ENCODE data around the gene ZNF786.
"Not testable (repeated sequence)": the region's sequence is repeated elsewhere in the genome, so short reads cannot be mapped to it uniquely, and the experiment has no call there.

The ZNF786 gene

DNA sequence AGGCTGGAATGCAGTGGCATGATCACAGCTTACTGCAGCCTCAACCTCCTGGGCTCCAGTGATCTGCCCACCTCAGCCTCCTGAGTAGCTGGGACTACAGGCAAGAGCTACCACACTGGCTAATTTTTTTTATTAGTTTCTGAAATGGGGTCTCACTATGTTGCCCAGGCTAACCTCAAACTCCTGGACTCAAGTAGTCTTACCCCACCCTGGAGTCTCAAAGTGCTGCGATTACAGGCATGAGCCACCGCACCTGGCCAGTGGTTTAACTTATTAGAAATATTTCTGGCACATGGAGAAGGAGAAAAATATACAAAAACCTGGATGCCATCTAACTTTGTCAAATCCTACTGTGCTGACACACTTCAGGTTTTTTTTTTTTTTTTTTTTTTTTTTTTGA lies 15.2 kb downstream of the ZNF786 start:
- DNase-seq: no peak

DNA sequence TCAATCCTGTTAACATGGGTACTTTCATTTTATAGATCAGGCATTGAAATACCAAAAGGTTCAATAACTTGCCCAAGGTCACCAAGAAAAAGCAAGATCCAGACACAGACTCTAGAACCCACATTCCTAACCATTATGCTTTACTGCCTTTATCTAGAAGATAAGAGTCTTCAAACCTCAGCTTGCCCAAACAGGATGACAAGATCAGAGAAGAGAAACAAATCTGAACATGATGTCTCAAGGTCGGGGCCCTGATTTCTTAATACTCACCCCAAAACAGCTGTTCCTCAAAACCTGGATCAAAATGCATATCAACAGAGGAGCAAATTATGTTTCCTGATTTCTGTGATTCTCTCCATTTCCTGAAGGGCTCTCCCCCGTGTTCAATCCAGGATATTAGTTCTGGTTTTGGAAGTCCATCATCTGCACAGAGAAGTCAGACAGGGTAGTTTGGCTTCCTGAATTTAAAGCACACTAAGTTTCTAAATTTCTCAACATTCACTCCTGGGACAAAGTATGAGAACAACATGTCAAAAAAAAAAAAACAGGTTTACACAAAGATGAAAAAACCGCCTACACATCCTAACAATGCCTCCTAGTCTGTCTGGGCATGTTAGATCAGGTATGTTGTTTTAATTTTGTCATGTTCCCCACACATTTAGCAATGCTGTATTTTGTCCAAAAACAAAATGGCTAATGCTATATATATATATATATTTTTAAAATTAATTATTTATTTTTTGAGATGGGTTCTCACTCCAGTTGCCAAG lies 16.2 kb downstream of the ZNF786 start:
- no peak for DNase-seq

DNA sequence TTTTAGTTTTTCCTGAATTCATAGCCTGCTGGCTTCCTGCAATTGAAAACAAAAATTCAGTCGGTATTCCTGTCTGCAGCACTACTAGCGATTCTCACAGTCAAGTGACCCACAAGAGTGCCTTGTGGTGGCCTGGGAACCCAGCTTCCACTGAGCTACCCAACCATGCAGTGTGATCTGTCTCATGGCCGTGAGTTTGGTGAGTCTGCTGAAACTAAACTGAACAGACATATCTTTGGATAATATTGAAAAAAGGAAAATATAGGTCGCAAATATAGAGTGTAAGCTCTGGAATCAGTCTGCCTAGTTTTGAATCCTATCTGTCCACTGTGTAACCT lies 18.1 kb downstream of the ZNF786 start:
- no peak for DNase-seq

DNA sequence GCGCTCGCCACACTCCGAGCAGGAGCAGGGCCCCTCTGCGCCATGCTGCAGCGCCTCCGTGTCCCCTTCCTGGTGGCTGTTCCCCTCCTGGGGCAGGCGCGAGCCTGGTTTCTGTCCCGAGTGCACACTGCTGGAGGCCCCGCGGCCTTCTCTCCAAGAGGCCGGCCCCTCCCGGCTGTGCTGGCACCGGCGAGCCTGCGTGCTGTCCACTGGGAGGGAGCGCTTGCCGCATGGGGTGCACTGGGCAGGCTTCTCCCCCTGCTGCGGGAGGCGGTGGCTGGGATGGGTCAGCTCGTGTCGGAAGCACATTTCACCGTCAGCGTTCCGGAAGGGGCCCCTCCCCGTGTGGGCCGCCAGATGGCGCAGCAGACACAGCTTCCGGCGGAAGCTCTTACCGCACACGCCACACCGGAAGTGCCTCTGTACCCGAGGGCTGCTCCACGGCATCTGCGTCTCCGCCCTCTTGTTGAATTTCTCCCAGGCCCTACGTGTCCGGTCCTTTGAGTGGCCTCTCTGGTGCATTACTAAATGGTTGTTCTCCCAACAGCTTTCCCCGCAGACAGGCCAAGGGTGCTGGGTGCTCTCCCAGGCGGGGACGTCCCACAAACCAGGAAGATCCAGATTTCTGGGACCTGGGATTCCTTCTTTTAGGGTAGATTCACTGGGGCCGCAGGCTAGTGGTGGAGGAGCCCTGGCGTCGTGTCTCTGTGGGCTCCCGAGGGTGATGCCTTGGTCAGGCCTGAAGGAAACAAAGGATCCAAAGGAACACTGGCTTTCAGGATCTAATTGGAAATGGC lies 18.7 kb downstream of the ZNF786 start:
- DNase-seq: no peak

DNA sequence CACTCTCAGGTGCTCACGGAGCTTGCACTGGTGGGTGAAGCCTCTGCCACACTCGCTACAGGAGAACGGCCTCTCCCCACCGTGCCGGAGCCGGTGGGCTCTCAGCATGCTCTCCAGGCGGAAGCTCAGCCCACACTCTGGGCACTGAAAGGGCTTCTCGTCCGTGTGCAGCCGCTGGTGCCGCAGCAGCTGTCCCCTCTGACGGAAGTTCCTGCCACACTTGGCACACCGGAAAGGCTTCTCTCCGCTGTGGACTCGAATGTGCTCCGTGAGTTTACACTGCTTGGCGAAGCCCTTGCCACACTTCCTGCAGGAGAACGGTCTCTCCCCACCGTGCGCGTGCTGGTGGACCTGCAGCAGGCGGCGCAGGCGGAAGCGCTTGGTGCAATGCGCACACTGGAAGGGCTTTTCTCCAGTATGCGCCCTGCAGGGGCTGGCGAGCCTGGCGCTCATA lies 19.3 kb downstream of the ZNF786 start:
- DNase-seq: no peak

DNA sequence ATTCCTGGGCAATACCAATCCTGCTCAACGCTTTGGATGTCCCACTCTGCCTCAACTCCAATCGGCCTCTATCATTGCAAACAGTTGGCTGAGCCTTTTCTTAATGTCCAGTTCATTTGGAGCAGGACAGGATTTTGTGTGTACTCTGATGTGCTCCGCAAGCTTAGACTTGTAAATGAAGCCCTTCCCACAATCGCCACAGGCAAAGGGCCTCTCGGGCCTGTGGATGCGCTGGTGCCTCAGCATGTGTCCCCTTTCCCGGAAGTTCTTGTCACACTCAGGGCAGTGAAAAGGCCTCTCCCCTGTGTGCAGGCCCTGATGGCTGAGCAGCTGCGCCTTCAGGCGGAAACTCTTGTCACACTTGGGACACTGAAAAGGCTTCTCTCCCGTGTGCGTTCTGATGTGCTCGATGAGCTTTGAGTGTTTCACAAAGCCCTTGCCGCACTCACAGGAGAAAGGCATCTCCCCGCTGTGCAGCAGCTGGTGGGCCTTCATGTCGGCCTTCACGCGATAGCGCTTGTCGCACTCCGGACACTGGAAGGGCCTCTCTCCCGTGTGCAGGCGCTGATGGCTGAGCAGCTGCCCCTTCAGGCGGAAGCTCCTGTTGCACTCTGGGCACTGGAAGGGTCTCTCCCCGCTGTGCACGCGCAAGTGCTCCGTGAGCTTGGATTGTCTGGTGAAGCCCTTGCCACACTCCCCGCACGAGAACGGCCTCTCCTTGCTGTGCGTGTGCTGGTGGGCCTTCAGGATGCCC lies 20.0 kb downstream of the ZNF786 start:
- DNase-seq: no peak

DNA sequence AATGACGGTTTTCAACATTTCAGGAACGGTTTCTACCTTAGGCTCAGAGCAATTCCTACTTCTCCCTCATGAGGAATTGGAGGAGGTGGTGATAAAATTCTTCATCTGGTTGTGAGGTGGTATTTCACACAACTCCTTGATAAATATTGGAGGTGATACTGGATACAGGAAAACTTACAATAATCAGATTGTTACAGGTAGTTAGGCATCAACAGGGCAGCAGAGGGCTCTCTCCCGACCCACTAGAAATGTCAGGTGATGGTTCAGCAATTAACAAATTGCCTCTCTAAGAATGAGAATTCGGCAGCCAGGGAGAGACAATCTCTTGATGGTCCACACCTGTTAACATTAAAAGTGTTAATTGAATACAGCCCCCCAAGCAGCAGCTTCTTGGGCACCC lies 22.6 kb downstream of the ZNF786 start:
- no peak for DNase-seq

DNA sequence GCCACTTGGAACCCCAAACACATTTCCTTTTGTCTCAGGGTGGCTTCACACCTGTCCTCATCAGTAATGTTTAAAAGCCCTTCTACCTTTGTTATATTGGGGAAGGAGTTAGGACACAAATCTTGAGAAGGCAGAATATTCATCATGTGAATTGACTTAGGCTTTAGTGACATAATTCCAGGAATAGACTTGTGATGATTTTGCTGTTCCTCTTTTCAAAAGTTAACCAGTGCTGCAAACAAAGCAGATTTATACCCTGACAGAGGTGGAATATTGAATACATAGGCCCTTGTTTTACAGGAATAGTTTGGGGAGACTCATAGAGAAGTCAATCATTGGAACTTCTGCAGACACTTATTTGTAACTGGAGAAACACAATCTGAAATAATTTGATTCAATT lies 27.0 kb downstream of the ZNF786 start:
- DNase-seq: no peak

DNA sequence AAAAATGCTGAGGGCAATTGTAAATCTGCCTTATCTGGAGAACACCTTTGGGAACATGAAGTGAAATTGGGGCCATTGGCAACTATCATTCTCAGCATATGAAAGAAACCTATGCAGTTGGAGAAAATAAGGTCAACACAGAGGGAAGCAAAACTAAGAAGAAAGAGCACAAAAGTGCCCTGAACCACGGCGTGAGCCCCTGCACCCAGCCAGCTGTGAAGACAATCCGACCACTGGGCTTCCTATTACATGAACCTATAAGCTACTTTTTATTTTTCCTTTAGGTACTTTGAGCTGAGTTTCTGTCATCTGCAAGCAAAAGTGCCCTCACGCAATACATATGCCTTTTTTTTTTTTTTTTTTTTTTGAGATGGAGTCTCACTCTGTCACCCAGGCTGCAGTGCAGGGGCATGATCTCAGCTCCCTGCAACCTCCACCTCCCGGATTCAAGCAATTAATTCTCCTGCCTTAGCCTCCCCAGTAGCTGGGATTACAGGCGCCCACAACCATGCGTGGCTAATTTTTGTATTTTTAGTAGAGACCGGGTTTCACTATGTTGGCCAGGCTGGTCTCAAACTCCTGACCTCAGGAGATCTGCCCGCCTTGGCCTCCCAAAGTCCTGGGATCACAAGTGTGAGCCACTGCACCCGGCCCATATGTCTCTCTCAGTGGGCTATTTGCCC lies 28.2 kb downstream of the ZNF786 start:
- not testable (repeated sequence) for DNase-seq

DNA sequence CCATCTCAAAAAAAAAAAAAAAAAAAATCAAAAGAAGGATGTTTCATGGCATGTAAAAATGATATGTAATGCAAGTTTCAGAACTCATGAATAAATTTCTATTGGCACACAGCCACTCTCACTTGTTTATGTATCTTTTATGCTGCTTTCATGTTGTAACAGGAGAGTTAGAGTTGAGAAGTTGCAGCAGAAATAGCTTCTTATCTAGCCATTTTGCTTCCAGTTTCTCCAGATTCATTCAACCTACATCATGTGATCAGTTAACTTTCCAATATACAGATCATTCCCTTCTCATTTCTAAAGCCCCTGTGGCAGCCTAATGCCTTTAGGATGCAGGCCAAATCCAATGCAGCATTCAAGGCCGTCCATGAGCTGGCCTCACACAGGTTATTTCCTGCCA lies 30.4 kb downstream of the ZNF786 start:
- DNase-seq: no peak

DNA sequence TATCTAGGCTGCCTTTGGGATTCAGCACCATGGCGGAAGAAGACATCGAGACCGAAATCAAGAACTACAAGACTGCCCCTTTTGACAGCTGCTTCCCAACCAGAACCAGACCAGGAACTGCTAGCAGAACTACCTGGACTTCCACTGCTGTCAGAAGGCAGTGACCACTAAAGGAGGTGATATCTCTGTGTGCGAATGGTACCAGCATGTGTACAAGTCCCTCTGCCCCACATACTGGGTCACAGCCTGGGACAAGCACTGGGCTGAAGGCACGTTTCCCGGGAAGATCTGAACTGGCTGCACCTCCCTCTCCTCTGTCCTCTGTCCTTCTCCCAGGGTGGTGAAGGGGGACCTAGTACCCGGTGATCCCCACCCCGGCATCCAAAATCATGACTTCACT lies 36.6 kb downstream of the ZNF786 start:
- no peak for DNase-seq

DNA sequence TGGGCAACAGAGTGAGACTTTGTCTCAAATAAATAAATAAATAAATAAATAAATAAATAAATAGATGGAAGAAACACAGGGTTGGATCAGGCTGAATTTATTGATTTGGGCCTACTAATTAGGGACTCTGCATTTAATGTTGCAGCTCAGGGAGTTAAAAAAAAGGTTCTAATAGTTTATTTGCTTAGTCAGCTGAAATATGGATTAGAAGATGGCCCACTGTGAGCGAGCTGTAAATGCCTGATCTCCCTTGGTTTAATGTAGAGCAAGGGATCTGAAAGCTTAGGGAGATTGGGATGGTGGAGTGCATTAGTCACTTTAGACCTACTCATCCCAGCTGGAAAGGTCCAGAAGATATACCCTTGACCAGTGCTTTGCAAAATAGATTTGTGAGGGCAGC lies 37.1 kb downstream of the ZNF786 start:
- no peak for DNase-seq

DNA sequence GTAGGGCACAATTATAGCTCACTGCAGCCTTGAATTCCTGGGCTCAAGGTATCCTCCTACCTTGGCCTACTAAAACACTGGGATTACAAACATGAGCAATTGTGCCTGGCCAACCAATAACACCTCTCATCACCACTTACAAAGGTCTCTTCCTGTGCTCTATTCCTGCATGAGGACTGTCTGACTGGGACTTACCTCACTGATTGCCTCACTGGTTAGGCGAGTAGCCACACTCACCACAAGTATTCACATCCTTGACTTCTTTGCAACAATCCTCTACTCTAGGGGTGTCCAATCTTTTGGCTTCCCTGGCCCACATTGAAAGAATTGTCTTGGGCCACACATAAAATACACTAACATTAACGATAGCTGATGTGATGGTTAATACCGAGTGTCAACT lies 39.6 kb downstream of the ZNF786 start:
- DNase-seq: no peak

DNA sequence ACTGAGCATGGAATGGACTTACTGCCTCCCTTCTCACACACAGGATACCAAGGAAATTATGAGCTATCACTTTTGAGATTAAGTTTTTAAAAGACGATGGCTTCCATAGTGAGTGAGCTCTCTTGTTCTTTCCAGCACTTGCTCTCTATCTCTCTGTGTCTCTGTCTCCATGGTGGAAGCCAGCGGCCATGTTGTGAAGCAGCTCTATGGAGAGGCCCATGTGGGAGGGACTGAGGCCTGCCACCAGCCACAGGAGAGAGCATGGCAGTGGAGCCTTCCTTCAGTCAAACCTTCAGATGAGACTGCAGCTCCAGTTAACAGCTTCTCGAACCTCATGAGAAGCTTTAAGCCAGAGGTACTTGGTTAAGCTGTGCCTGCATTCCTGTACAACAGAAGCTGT lies 41.7 kb downstream of the ZNF786 start:
- DNase-seq: no peak

DNA sequence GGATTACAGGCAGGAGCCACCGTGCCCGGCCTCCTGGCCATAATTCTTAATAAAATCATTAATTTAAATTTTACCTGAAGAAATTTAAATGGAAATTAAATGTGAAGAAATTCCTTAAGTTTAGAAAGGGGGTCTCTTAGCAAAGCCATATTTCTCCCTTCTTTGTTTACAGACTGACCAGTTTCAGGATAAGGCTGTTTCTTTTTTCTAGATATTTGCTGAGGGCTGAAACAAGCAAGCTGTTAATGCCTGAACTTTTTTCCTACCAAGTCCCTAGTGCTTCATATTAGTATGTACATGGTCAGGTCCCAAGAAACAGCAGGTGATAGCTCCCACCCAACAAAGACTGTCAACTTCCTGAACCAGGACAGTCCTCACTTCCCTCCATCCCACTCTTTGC lies 44.1 kb downstream of the ZNF786 start:
- DNase-seq: no peak

DNA sequence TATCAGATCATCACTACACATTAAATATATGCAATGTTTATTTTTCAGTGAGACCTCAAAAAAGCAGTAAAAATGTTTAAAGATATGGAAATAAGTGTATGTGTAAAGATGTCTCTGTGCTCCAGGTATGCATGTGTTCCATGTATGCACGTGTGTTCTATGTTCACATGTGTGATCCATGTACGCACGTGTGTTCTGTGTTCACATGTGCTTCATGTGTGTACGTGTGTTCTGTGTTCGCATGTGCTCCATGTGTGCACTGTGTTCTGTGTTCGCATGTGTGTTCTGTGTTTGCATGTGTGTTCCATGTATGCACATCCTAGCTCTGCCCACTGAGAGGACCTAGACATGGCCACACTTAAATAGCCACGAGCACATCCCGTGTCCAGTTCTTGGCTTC lies 46.6 kb downstream of the ZNF786 start:
- DNase-seq: no peak

DNA sequence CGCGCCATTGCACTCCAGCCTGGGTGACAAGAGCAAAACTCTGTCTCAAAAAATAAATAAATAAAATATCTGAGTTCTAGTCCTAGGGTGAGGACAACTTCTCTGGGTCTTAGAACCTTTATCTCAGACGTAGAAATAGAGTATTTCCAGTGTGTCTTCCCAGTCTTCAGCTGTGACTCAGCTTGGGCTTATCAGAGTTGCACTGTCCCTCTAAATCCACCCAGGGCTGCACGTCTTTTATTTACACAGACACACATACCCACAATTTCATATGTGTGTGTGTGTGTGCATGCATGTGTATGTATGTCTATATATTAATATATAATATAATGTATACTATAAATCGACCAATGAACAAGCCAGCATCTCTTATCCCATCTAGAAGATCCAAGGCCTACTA lies 49.2 kb downstream of the ZNF786 start:
- no peak for DNase-seq

DNA sequence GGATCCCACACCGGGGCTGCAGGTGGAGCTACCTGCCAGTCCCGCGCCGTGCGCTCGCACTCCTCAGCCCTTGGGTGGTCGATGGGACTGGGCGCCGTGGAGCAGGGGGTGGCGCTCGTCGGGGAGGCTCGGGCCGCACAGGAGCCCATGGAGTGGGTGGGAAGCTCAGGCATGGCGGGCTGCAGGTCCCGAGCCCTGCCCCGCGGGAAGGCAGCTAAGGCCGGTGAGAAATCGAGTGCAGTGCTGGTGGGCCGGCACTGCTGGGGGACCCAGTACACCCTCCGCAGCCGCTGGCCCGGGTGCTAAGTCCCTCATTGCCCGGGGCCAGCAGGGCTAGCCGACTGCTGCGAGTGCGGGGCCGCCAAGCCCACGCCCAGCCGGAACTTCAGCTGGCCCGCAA lies 51.9 kb downstream of the ZNF786 start:
- not testable (repeated sequence) for DNase-seq

DNA sequence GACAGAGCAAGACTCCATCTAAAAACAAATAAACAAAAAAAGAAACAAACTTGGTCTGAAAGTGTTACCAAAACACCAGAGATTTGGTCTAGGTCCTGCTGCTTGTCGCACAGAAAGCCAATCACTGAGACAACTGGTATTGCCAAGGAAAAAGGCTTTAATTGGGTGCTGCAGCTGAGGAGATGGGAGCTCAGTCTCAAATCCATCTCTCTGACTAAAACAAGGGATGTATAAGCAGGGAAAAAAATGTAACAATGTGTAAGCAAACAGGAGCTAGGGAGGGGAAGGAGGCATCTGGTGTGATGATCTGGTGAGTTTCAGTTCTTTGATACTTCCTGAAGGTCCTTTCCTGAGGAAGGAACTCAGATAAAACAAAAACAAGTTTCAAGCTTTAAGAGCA lies 53.8 kb downstream of the ZNF786 start:
- DNase-seq: no peak

DNA sequence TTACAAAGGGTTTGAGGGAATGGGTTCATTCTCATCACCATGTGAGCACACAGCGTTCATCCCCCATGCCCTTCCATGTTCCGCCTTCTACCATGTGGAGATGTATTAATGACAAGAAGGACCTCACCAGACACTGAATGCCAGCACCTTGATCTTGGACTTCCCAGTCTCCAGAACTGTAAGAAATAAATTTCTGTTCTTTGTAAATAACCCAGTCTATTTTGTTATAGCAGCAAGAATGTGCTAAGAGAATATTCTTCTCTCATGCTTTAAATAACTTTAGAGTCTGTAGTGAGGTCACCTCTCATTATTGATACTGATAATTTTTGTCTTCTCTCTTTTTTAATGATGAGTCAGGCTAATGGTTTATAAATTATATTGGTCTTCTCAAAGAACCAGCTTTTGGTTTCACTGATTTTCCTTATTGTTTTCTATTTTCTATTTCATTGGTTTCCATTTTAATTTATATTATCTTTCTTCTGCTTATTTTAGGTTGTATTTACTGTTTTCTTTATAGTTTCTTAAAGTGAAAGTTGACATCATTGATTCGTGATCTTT lies 59.1 kb downstream of the ZNF786 start:
- no peak for DNase-seq

DNA sequence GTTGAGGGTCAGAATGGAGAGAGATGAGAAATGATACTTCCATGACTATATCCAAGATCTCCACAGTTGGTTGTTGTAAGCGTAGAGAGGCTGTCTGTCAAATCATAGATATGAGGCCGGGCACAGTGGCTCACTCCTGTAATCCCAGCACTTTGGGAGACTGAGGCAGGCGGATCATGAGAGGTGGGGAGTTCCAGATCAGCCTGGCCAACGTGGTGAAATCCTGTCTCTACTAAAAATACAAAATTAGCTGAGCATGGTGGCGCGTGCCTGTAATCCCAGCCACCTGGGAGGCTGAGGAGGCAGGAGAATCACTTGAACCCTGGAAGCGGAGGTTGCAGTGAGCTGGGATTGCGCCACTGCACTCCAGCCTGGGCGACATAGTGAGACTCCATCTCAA lies 60.1 kb downstream of the ZNF786 start:
- DNase-seq: not testable (repeated sequence)

DNA sequence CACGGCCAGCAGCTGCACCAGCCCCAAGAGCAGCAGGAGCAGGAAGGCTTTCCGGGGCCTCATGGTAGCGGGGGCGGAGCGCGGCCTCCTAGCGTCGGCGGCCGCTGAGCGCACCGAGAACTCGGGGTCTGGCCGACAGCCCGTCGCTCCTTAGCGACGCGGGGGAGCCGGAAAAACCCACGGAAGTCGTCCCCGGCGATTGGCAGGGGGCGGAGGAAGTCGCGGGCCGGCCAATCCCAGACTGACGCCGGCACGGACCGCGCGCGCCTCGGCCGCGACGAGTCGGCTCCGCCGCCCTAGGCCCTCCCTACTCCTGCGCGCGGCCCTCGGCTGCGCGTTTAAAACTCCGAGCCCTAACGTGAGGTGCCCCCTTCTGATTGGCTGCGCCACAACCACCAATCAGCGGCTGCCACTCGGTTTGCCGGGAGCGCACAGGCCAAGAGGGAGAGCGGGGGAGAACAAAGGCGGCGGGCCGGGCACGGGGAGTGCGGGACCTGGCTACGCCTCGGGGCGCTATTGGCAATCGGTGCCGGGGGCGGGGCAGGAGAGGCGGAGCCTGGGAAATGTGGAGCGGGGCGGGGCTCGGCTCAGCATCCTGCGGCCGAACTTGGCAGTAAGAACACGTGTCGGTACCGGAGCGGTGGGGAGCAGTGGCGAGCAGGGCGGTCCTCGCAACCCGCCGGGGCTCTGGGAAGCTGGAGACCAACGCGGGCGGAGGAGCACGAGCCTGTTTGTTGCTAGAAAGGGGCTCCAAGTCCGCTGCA lies 62.0 kb downstream of the ZNF786 start, which contains the start of gene PDIA4:
TSS of gene PDIA4 (minus strand) at position 160 of the 764 bp plus-strand sequence. CDS start at position 63, 97 bp downstream.
- DNase-seq: peak; percentile 100

Data from NK-92 treated with Interleukin-12 subunit alpha and Interleukin-12 subunit beta, amount 100 ng/mL, for 24 hours (cell line).